Parietal lobe (tissue), 1 donor: ENCODE measurements around the gene FUT2. TPM values are rescaled to one million over a fixed set of nuclear protein-coding genes. Genes with fewer than 3 reads are reported as not detected.

ENCODE experiments used
- total RNA-seq: library from RNA; depleted of rRNA; stranded (reverse); fragments of >200 nt; gene quantifications from one replicate; pipeline ENCODE4 v1.2.3, GENCODE V29; 2014

The FUT2 gene
- total RNA-seq, result not detected

DNA sequence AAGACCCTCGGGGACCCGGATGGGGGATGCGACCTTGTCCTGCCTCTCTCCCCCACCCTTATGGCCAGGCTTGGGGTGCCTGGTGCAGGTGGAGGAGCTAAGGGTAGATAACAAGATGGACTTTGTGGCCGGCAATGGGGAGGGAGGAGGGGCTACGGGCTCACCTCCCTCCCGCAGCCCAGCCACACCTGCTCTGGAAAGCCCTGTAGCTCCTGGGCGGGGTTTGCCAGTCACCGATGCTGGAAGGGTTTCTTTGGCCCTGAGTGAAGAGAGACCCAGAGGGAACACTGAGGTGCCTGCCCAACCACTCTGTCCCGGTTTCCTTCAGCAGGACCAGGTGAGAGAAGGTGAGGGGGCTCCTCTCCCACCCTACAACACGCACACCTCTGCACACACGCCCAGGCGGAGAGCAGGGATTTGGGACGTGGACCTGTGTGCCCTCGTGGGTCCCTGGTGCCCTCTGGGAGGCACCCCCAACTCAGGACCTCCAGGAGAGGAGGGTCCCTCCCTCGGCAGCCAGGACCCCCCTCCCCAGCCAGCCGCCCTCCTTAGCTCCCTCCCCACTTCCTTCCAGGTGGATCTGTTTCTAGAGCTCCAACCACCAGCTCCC lies at the start of gene FUT2:
TSS of gene FUT2 (plus strand) at position 229 of the 610 bp plus-strand sequence. CDS start 6,986 bp downstream, outside the sequence.

GRCh38 chr19:48646001-48646721 lies 49.6 kb upstream of the FUT2 start, which contains the start of gene CA11:
TSS of gene CA11 (minus strand) at chr19:48646187. CDS start at chr19:48645632, 555 bp downstream.

GRCh38 chr19:48672994-48673393 lies 22.8 kb upstream of the FUT2 start, which contains the start of gene NTN5:
TSS of gene NTN5 (minus strand) at chr19:48673017. CDS start at chr19:48670986, 2,031 bp downstream.

GRCh38 chr19:48719263-48720171 lies 23.7 kb downstream of the FUT2 start, which contains the start of gene MAMSTR:
TSS of gene MAMSTR (minus strand) at chr19:48719725. CDS start at chr19:48719031, 694 bp downstream.

DNA sequence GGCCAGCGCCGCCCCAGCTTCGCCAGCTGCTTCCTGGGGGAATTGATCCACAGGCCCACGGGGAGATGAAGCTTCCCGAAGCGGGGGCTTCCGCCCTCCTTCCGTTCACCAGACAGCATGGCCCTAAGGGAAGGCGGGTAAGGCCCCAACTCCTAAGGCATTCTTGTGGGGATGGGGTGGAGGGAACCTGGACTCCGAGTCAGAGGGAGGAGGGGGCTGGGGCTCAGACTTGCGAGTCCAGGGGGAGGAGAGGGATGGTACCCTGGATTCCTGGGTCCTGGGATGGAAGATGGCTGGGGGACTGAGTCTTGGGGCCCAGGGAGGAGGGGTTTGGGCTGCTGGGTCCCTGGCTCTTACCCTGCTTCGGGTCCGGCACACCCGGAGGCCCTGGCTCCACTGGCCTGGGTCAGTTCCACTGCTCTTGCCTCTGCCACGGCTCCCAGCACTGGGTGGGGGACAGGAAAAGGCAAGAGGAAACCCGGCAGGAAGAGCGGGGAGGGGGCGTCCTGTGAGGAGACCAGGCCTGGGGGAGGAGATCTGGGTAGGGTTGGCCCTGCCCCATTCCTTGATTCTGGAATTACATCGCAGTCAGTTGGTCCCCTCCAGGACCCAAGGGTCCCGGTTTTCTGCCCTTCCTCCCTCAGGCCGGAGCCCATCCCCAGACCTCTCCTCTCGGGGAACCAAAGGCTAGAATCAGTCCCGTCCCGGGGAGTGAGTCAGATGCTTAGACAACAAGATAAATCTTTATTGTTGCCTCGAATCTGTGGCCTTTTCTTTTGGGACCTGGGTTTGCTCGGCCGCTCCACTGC lies 44.6 kb downstream of the FUT2 start, which contains the start of gene RASIP1:
TSS of gene RASIP1 (minus strand) at position 447 of the 809 bp plus-strand sequence. CDS start at position 119, 328 bp downstream.

GRCh38 chr19:48746738-48747575 lies 51.2 kb downstream of the FUT2 start, which contains the start of gene IZUMO1:
TSS of gene IZUMO1 (minus strand) at chr19:48746909. CDS start at chr19:48745859, 1,050 bp downstream.

DNA sequence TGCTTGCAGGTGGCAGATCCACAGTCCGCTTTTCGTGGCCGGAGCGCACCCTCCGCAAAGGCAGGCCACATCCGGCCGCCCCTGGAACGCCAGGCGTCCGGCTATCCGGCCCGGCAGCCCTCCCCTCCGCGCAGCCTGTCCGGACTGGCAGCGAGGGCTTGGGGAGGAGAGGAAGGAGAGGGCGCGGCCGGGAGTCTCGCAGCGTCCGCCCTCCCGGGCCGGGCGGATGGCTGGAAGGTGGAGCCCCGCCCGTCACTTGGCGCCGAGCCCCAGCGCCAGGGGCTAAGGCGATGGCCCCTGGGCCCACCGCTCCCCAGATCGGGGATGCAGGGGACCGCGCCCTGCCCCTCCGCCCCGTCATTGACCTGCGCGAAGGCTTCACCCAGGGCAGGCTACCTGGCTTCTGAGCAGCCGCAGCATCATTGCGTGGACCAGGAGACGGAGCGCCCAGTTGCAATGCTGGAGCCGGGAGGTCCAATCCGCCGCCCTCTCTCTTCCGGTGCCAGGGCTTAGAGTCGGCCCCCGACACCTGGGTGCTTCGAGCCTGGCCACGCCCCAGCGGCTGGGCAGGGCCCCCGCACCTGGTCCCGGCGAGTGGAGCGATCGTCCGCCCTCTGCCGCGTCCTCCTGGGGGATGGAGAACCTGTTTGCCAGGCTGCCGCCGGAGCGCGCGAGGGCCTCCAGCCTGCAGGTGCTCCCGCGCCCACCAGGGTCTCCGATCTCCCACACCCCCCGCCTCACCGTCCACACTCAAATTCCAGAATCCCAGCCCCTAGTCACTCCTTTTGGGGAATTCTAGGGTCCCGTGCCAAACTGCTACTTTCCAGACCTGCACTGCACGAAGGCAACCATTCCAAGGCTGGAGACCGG lies 57.0 kb downstream of the FUT2 start, which contains the start of gene FUT1:
TSS of gene FUT1 (minus strand) at position 146 of the 870 bp plus-strand sequence. CDS start 1,360 bp downstream, outside the sequence.

GRCh38 chr19:48755084-48755641 lies 59.4 kb downstream of the FUT2 start, which contains the start of gene FGF21:
TSS of gene FGF21 (plus strand) at chr19:48755524. CDS start at chr19:48756237, 713 bp downstream.

Other genes with a start within 250 kb of the FUT2 start
- 8.1 TPM for gene GRWD1, start 250.0 kb upstream of the FUT2 start, total RNA-seq
- gene KCNJ14, start 240.4 kb upstream of the FUT2 start, total RNA-seq, result 1.6 TPM
- gene CYTH2, start 226.6 kb upstream of the FUT2 start, total RNA-seq, result 77.0 TPM
- 16.6 TPM for gene LMTK3, start 184.1 kb upstream of the FUT2 start, total RNA-seq
- gene SULT2B1, start 143.8 kb upstream of the FUT2 start, total RNA-seq, result not detected
- not detected for gene SPACA4, start 89.2 kb upstream of the FUT2 start, total RNA-seq
- not detected for gene FAM83E, start 80.9 kb upstream of the FUT2 start, total RNA-seq
- 1,067 TPM for gene RPL18, start 76.8 kb upstream of the FUT2 start, total RNA-seq
- 11.9 TPM for gene SPHK2, start 76.5 kb upstream of the FUT2 start, total RNA-seq
- gene DBP, start 58.6 kb upstream of the FUT2 start, total RNA-seq, result 4.1 TPM
- gene CA11, start 49.8 kb upstream of the FUT2 start, total RNA-seq, result 7.8 TPM
- gene NTN5, start 23.0 kb upstream of the FUT2 start, total RNA-seq, result not detected
- 1.3 TPM for gene MAMSTR, start 23.8 kb downstream of the FUT2 start, total RNA-seq
- gene RASIP1, start 44.6 kb downstream of the FUT2 start, total RNA-seq, result 7.5 TPM
- not detected for gene IZUMO1, start 50.9 kb downstream of the FUT2 start, total RNA-seq
- 0.31 TPM for gene FUT1, start 56.7 kb downstream of the FUT2 start, total RNA-seq
- not detected for gene FGF21, start 59.6 kb downstream of the FUT2 start, total RNA-seq
- gene BCAT2, start 115.1 kb downstream of the FUT2 start, total RNA-seq, result 14.4 TPM
- gene HSD17B14, start 140.5 kb downstream of the FUT2 start, total RNA-seq, result 1.3 TPM
- not detected for gene PLEKHA4, start 172.6 kb downstream of the FUT2 start, total RNA-seq
- gene PPP1R15A, start 176.4 kb downstream of the FUT2 start, total RNA-seq, result 31.6 TPM
- not detected for gene TULP2, start 202.8 kb downstream of the FUT2 start, total RNA-seq
- 46.6 TPM for gene NUCB1, start 204.3 kb downstream of the FUT2 start, total RNA-seq
- not detected for gene DHDH, start 237.7 kb downstream of the FUT2 start, total RNA-seq